Stimulated activated naive CD8-positive, alpha-beta T cell treated with anti-CD3 and anti-CD28 coated beads, Interleukin-15, amount 100 ng/mL, for 72 hours (primary cell): ENCODE data around the gene CCDC90B.
"Not testable (repeated sequence)": the region's sequence is repeated elsewhere in the genome, so short reads cannot be mapped to it uniquely, and the experiment has no call there.

ENCODE experiments used
- ATAC-seq: fragments of 150-1000 bp; cut with Tn5 transposase; 2 replicates; pipeline ENCODE4 v1.10.0; 2021; ENCODE audit warnings: mild to moderate bottlenecking, moderate library complexity
- DNase-seq, 2 donors: peaks; one replicate each; pipeline ENCODE4 v3.0.0; 2021 to 2022
- H3K27ac Mint-ChIP-seq, 2 donors: one replicate each; pipeline ENCODE4 v1.8.0; 2022; ENCODE audit warnings: mild to moderate bottlenecking in 2 of 2, mixed read lengths in 2 of 2, moderate library complexity in 2 of 2
- H3K27me3 Mint-ChIP-seq: one replicate; pipeline ENCODE4 v1.8.0; 2022; ENCODE audit warnings: mixed read lengths
- H3K4me1 Mint-ChIP-seq: one replicate; pipeline ENCODE4 v1.8.0; 2022; ENCODE audit warnings: mild to moderate bottlenecking, mixed read lengths
- H3K4me3 Mint-ChIP-seq, 2 donors: one replicate each; pipeline ENCODE4 v1.8.0; 2022; ENCODE audit warnings: mild to moderate bottlenecking in 2 of 2, mixed read lengths in 2 of 2, moderate library complexity in 1 of 2
- H3K9me3 Mint-ChIP-seq, 2 donors: one replicate each; pipeline ENCODE4 v1.8.0; 2022; ENCODE audit warnings: mixed read lengths in 2 of 2

The CCDC90B gene

GRCh38 chr11:83303316-83303715, 17.1 kb upstream of the CCDC90B start:
- DNase-seq: no peak
- Mint-ChIP-seq H3K27ac (no peak overlapping the region), H3K4me1 (no peaks in the 10 kb centered on the region), H3K4me3 (no peak overlapping the region), H3K9me3 (no peaks in the 10 kb centered on the region), H3K27me3 (no peaks in the 10 kb centered on the region)
- no peak for ATAC-seq

GRCh38 chr11:83302151-83302550, 16.0 kb upstream of the CCDC90B start:
- Mint-ChIP-seq H3K27ac (no peak overlapping the region), H3K9me3 (no peaks in the 10 kb centered on the region), H3K4me1 (no peaks in the 10 kb centered on the region), H3K4me3 (no peak overlapping the region), H3K27me3 (no peaks in the 10 kb centered on the region)
- ATAC-seq (no peak), DNase-seq (no peak)

- H3K27me3 Mint-ChIP-seq: no peaks in the 10 kb centered on the region
- H3K27ac Mint-ChIP-seq: no peak overlapping the region
- H3K9me3 Mint-ChIP-seq: no peaks in the 10 kb centered on the region
These were observed 13.5 kb upstream of the CCDC90B start for GRCh38 chr11:83299681-83300080.

GRCh38 chr11:83294208-83294607, 8.0 kb upstream of the CCDC90B start:
- Mint-ChIP-seq H3K4me3 (no peak overlapping the region), H3K4me1 (peaks cover 6% of the 10 kb centered on the region), H3K27ac (no peak overlapping the region), H3K9me3 (no peaks in the 10 kb centered on the region), H3K27me3 (no peaks in the 10 kb centered on the region)
- DNase-seq (no peak), ATAC-seq (no peak)

More at GRCh38 chr11:83299681-83300080, 13.5 kb upstream of the CCDC90B start:
- ATAC-seq: no peak
- H3K4me1 Mint-ChIP-seq: no peaks in the 10 kb centered on the region
- H3K4me3 Mint-ChIP-seq: no peak overlapping the region
- DNase-seq: no peak

GRCh38 chr11:83293457-83293774, 7.2 kb upstream of the CCDC90B start:
- DNase-seq: no peak
- Mint-ChIP-seq H3K4me3 (no peak overlapping the region), H3K27me3 (no peaks in the 10 kb centered on the region), H3K27ac (no peak overlapping the region), H3K4me1 (peaks cover 6% of the 10 kb centered on the region), H3K9me3 (no peaks in the 10 kb centered on the region)
- ATAC-seq: peak; percentile 49

GRCh38 chr11:83292709-83293456, 6.7 kb upstream of the CCDC90B start:
- peak; percentile 22 to 26 for DNase-seq
- H3K9me3 Mint-ChIP-seq: no peaks in the 10 kb centered on the region
- no peaks in the 10 kb centered on the region for H3K27me3 Mint-ChIP-seq
- H3K4me1 Mint-ChIP-seq: peaks cover 6% of the 10 kb centered on the region
- ATAC-seq: peak; percentile 84
- H3K27ac Mint-ChIP-seq: no peak overlapping the region
- H3K4me3 Mint-ChIP-seq: peak overlapping the region; percentile 50 to 68

- DNase-seq: no peak
- Mint-ChIP-seq H3K27me3 (no peaks in the 10 kb centered on the region), H3K4me1 (peaks cover 22% of the 10 kb centered on the region), H3K27ac (no peak overlapping the region), H3K9me3 (peaks cover 0 to 3% of the 10 kb centered on the region in 2 donors), H3K4me3 (no peak overlapping the region)
- ATAC-seq: no peak
These were observed 1.5 kb upstream of the CCDC90B start for GRCh38 chr11:83287631-83288030.

GRCh38 chr11:83285151-83285770, 906 bp downstream of the CCDC90B start:
- peaks cover 0 to 3% of the 10 kb centered on the region in 2 donors for H3K9me3 Mint-ChIP-seq
- no peak for DNase-seq
- peak; percentile 56 for ATAC-seq
- H3K27me3 Mint-ChIP-seq: no peaks in the 10 kb centered on the region
- peaks cover 32% of the 10 kb centered on the region for H3K4me1 Mint-ChIP-seq
- peak overlapping the region; percentile 86 to 97 for H3K4me3 Mint-ChIP-seq
- H3K27ac Mint-ChIP-seq: peak overlapping the region; percentile 98 to 100

- Mint-ChIP-seq H3K27ac (peak overlapping the region; percentile 98 to 100), H3K9me3 (peaks cover 0 to 3% of the 10 kb centered on the region in 2 donors), H3K4me1 (peaks cover 34% of the 10 kb centered on the region), H3K27me3 (no peaks in the 10 kb centered on the region), H3K4me3 (peak overlapping the region; percentile 86 to 97)
- no peak for DNase-seq
- no peak for ATAC-seq
These were observed 1.5 kb downstream of the CCDC90B start for GRCh38 chr11:83284501-83285150.

GRCh38 chr11:83282084-83282716, 4.0 kb downstream of the CCDC90B start:
- DNase-seq: no peak
- no peak overlapping the region for H3K27ac Mint-ChIP-seq
- H3K4me1 Mint-ChIP-seq: peaks cover 34% of the 10 kb centered on the region
- no peak for ATAC-seq
- peaks cover 0 to 2% of the 10 kb centered on the region in 2 donors for H3K9me3 Mint-ChIP-seq
- peak overlapping the region in 1 of 2 donors; percentile 26 for H3K4me3 Mint-ChIP-seq
- H3K27me3 Mint-ChIP-seq: no peaks in the 10 kb centered on the region

- no peaks in the 10 kb centered on the region for H3K9me3 Mint-ChIP-seq
- no peak for ATAC-seq
These were observed 5.9 kb downstream of the CCDC90B start for GRCh38 chr11:83280256-83280655.

GRCh38 chr11:83278351-83278750, 7.8 kb downstream of the CCDC90B start:
- DNase-seq: no peak
- H3K9me3 Mint-ChIP-seq: no peaks in the 10 kb centered on the region

More at GRCh38 chr11:83280256-83280655, 5.9 kb downstream of the CCDC90B start:
- H3K27me3 Mint-ChIP-seq: no peaks in the 10 kb centered on the region
- H3K4me3 Mint-ChIP-seq: no peak overlapping the region
- H3K27ac Mint-ChIP-seq: no peak overlapping the region
- DNase-seq: no peak
- H3K4me1 Mint-ChIP-seq: peaks cover 34% of the 10 kb centered on the region

GRCh38 chr11:83275888-83276641, 10.1 kb downstream of the CCDC90B start:
- DNase-seq: no peak
- ATAC-seq: no peak
- no peak overlapping the region for H3K27ac Mint-ChIP-seq
- peaks cover 14% of the 10 kb centered on the region for H3K4me1 Mint-ChIP-seq
- no peak overlapping the region for H3K4me3 Mint-ChIP-seq
- no peaks in the 10 kb centered on the region for H3K27me3 Mint-ChIP-seq
- H3K9me3 Mint-ChIP-seq: no peaks in the 10 kb centered on the region

More at GRCh38 chr11:83278351-83278750, 7.8 kb downstream of the CCDC90B start:
- Mint-ChIP-seq H3K4me1 (peaks cover 20% of the 10 kb centered on the region), H3K27me3 (no peaks in the 10 kb centered on the region), H3K4me3 (no peak overlapping the region), H3K27ac (no peak overlapping the region)
- ATAC-seq: no peak

- Mint-ChIP-seq H3K27ac (peak overlapping the region in 1 of 2 donors; percentile 22), H3K4me1 (peaks cover 22% of the 10 kb centered on the region), H3K4me3 (no peak overlapping the region), H3K27me3 (no peaks in the 10 kb centered on the region), H3K9me3 (no peaks in the 10 kb centered on the region)
- DNase-seq: no peak
- ATAC-seq: peak; percentile 37
These were observed 13.5 kb downstream of the CCDC90B start for GRCh38 chr11:83272627-83273026.

GRCh38 chr11:83271734-83272133, 14.4 kb downstream of the CCDC90B start:
- not testable (repeated sequence) for DNase-seq, H3K27ac Mint-ChIP-seq, ATAC-seq, H3K4me3 Mint-ChIP-seq, H3K27me3 Mint-ChIP-seq, H3K9me3 Mint-ChIP-seq
- peaks cover 22% of the 10 kb centered on the region for H3K4me1 Mint-ChIP-seq
